Midbrain (tissue), 1 donor: ENCODE results near the gene FCHO1.
A peak's percentile ranks its signal among the peaks of the same experiment; 100 is the strongest.

ENCODE experiments used
- DNase-seq: peaks from one replicate; lab custom pipeline; 2025; lab: John Stamatoyannopoulos, UW

The FCHO1 gene

GRCh38 chr19:17733127-17733526 is 18.1 kb upstream of the FCHO1 start:
- no peak for DNase-seq

- no peak for DNase-seq
Measured at GRCh38 chr19:17734146-17734545, 17.1 kb upstream of the FCHO1 start.

- DNase-seq, result no peak
Measured at GRCh38 chr19:17735410-17735809, 15.9 kb upstream of the FCHO1 start.

GRCh38 chr19:17737690-17738153 is 13.6 kb upstream of the FCHO1 start:
- no peak for DNase-seq

GRCh38 chr19:17739121-17739875 is 12.0 kb upstream of the FCHO1 start:
- DNase-seq, result no peak

- no peak for DNase-seq
Measured at GRCh38 chr19:17741456-17741855, 9.8 kb upstream of the FCHO1 start.

GRCh38 chr19:17743874-17744580 is 7.2 kb upstream of the FCHO1 start:
- no peak for DNase-seq

GRCh38 chr19:17747205-17748098 is 3.8 kb upstream of the FCHO1 start:
- peak; percentile 98 for DNase-seq

GRCh38 chr19:17748884-17749638 is 2.2 kb upstream of the FCHO1 start:
- DNase-seq, result no peak

- no peak for DNase-seq
Measured at GRCh38 chr19:17749912-17750317, 1.4 kb upstream of the FCHO1 start.

GRCh38 chr19:17751912-17752273 is 616 bp downstream of the FCHO1 start:
- no peak for DNase-seq

GRCh38 chr19:17752865-17753639 is 1.8 kb downstream of the FCHO1 start:
- DNase-seq, result no peak

- DNase-seq, result peak; percentile 82
Measured at GRCh38 chr19:17753976-17754375, 2.7 kb downstream of the FCHO1 start.

- no peak for DNase-seq
Measured at GRCh38 chr19:17754634-17755442, 3.6 kb downstream of the FCHO1 start.

- no peak for DNase-seq
Measured at GRCh38 chr19:17755443-17755890, 4.2 kb downstream of the FCHO1 start.

- peak; percentile 91 for DNase-seq
Measured at GRCh38 chr19:17755977-17756670, 4.8 kb downstream of the FCHO1 start.

- peak; percentile 94 for DNase-seq
Measured at GRCh38 chr19:17757125-17757524, 5.8 kb downstream of the FCHO1 start.

- no peak for DNase-seq
Measured at GRCh38 chr19:17758515-17758914, 7.2 kb downstream of the FCHO1 start.

- DNase-seq, result no peak
Measured at GRCh38 chr19:17761148-17761547, 9.9 kb downstream of the FCHO1 start.
